Small intestine (tissue), 7 donors: ENCODE measurements around the gene EXOSC10. TPM values are rescaled to one million over a fixed set of nuclear protein-coding genes. Genes with fewer than 3 reads are reported as not detected.
"Not testable (repeated sequence)": the region's sequence is repeated elsewhere in the genome, so short reads cannot be mapped to it uniquely, and the experiment has no call there.

Experiments used
- DNase-seq, 2 donors: peaks; one replicate each; pipeline versions ENCODE4 v3.0.0 to v3.0.0-alpha.2; 2013
- FAIRE-seq: peaks from 2 replicates; lab custom pipeline; 2012; peaks lifted over from hg19 to GRCh38; lab: Jason Lieb, UNC
- H3K27ac ChIP-seq, 3 donors: one replicate each; pipeline ENCODE4 v1.5.1; 2013; ENCODE audit warnings: low read length in 2 of 3, mild to moderate bottlenecking in 2 of 3, control low read depth in 1 of 3, inconsistent platforms in 1 of 3, low read depth in 1 of 3, moderate library complexity in 1 of 3
- H3K27me3 ChIP-seq, 3 donors: one replicate each; pipeline ENCODE4 v1.6.1; 2013; ENCODE audit warnings: low read length in 3 of 3, inconsistent platforms in 1 of 3; ENCODE audit not compliant: control insufficient read depth in 3 of 3, insufficient read depth in 3 of 3
- H3K36me3 ChIP-seq, 3 donors: one replicate each; pipeline ENCODE4 v1.6.1; 2013; ENCODE audit warnings: low read length in 3 of 3, inconsistent platforms in 1 of 3, low read depth in 1 of 3, mild to moderate bottlenecking in 1 of 3, moderate library complexity in 1 of 3; ENCODE audit not compliant: control insufficient read depth in 3 of 3, insufficient read depth in 2 of 3
- H3K4me1 ChIP-seq, 3 donors: one replicate each; pipeline ENCODE4 v1.6.1; 2013; ENCODE audit warnings: low read length in 2 of 3, inconsistent platforms in 1 of 3, low read depth in 1 of 3, mild to moderate bottlenecking in 1 of 3, moderate library complexity in 1 of 3; ENCODE audit not compliant: control insufficient read depth in 3 of 3, insufficient read depth in 2 of 3
- H3K4me3 ChIP-seq, 3 donors: one replicate each; pipeline ENCODE4 v1.5.1; 2013; ENCODE audit warnings: low read length in 3 of 3, control low read depth in 1 of 3, inconsistent platforms in 1 of 3, low read depth in 1 of 3, mild to moderate bottlenecking in 1 of 3, moderate library complexity in 1 of 3
- H3K9me3 ChIP-seq, 2 donors: one replicate each; pipeline ENCODE4 v1.6.1; 2013; ENCODE audit warnings: low read depth in 1 of 2, low read length in 1 of 2; ENCODE audit not compliant: control insufficient read depth in 2 of 2, insufficient read depth in 1 of 2
- WGBS, 3 donors: extraction: QIAGEN DNeasy Blood & Tissue Kit; methylation state at CpG; one replicate each; pipeline ENCODE4 v1.1.7; 2013; 5-methylcytosine and 5-hydroxymethylcytosine counted together
- polyA plus RNA-seq, 4 donors: library from polyadenylated mRNA; stranded (reverse) in 3 of 4; unstranded in 1 of 4; fragments of 200-250 nt in 3 of 4; fragments of 120-200 nt in 1 of 4; gene quantifications; one replicate each; pipeline versions ENCODE4 v1.2.1 to v1.2.3, GENCODE V29; 2013
- donor health status: healthy with polysubstance abuse.
- donor health status: control.
- donor health status: control.
- donor health status: Bipolar disorder and iron deficiency.
- donor health status: healthy.

EXOSC10 gene
- polyA plus RNA-seq, 4 donors = 30.1 to 58.5 (median 34.8) TPM

- Histone ChIP-seq H3K27ac (no peak overlapping the region), H3K4me3 (no peak overlapping the region), H3K27me3 (no peaks in the 10 kb centered on the region), H3K36me3 (peaks cover 0 to 19% (median 9%) of the 10 kb centered on the region in 3 donors), H3K9me3 (no peaks in the 10 kb centered on the region), H3K4me1 (peaks cover 2 to 12% (median 5%) of the 10 kb centered on the region in 3 donors)
- WGBS, 3 donors = 87 to 93% (median 87%) methylated on average over 6 of the region's 6 CpGs
- DNase-seq = no peak
- FAIRE-seq = no peak
Measured at GRCh38 chr1:11101347-11101746, 1.7 kb upstream of the EXOSC10 start.

- not testable (repeated sequence) for H3K27me3 ChIP-seq, DNase-seq, H3K4me3 ChIP-seq, FAIRE-seq, H3K9me3 ChIP-seq, H3K27ac ChIP-seq
- Histone ChIP-seq H3K4me1 (peaks cover 2 to 12% (median 5%) of the 10 kb centered on the region in 3 donors), H3K36me3 (peaks cover under 1 to 21% (median 7%) of the 10 kb centered on the region in 3 donors)
- WGBS, 3 donors = 93 to 94% (median 94%) methylated on average over 17 of the region's 17 CpGs
Measured at GRCh38 chr1:11100806-11101205, 1.1 kb upstream of the EXOSC10 start.

- no peaks in the 10 kb centered on the region for H3K9me3 ChIP-seq
- WGBS, 3 donors = 33 to 47% (median 35%) methylated on average over 13 of the region's 13 CpGs
- peaks cover 3 to 19% (median 4%) of the 10 kb centered on the region in 3 donors for H3K36me3 ChIP-seq
- H3K27ac ChIP-seq = peak overlapping the region in 2 of 3 donors; percentile 73 to 80
- no peak for DNase-seq
- no peak for FAIRE-seq
- H3K27me3 ChIP-seq = no peaks in the 10 kb centered on the region
- H3K4me3 ChIP-seq = peak overlapping the region in 2 of 3 donors; percentile 89 to 97
- H3K4me1 ChIP-seq = peaks cover 2 to 12% (median 5%) of the 10 kb centered on the region in 3 donors
Measured at GRCh38 chr1:11100149-11100493, 452 bp upstream of the EXOSC10 start.

GRCh38 chr1:11098931-11099309, 749 bp downstream of the EXOSC10 start:
- Histone ChIP-seq H3K27me3 (no peaks in the 10 kb centered on the region), H3K27ac (peak overlapping the region; percentile 63 to 80 (median 73)), H3K9me3 (no peaks in the 10 kb centered on the region), H3K4me1 (peaks cover 2 to 12% (median 5%) of the 10 kb centered on the region in 3 donors), H3K4me3 (peak overlapping the region; percentile 88 to 97 (median 89)), H3K36me3 (peaks cover 3 to 30% (median 6%) of the 10 kb centered on the region in 3 donors)
- FAIRE-seq (no peak), DNase-seq (no peak)
- 12 to 15% (median 14%) methylated on average over 5 of the region's 5 CpGs for WGBS, 3 donors

- 82 to 100% (median 100%) methylated on average over 2 of the region's 3 CpGs for WGBS, 3 donors
- not testable (repeated sequence) for DNase-seq, H3K4me3 ChIP-seq, H3K27me3 ChIP-seq, H3K9me3 ChIP-seq, H3K4me1 ChIP-seq, FAIRE-seq, H3K27ac ChIP-seq
- H3K36me3 ChIP-seq = peaks cover 23 to 39% (median 28%) of the 10 kb centered on the region in 3 donors
Measured at GRCh38 chr1:11083784-11084183, 15.9 kb downstream of the EXOSC10 start.

GRCh38 chr1:11080931-11081330, 18.7 kb downstream of the EXOSC10 start:
- H3K36me3 ChIP-seq = peaks cover 21 to 57% (median 28%) of the 10 kb centered on the region in 3 donors
- no peak for FAIRE-seq
- H3K4me3 ChIP-seq = no peak overlapping the region
- 84 to 89% (median 87%) methylated on average over 12 of the region's 12 CpGs for WGBS, 3 donors
- DNase-seq = no peak
- no peaks in the 10 kb centered on the region for H3K27me3 ChIP-seq
- H3K4me1 ChIP-seq = no peaks in the 10 kb centered on the region
- H3K27ac ChIP-seq = no peak overlapping the region
- H3K9me3 ChIP-seq = no peaks in the 10 kb centered on the region

GRCh38 chr1:11078631-11079030, 21.0 kb downstream of the EXOSC10 start:
- no peak for FAIRE-seq
- H3K36me3 ChIP-seq = peaks cover 29 to 74% (median 30%) of the 10 kb centered on the region in 3 donors
- WGBS, 3 donors = 88 to 100% (median 99%) methylated on average over 2 of the region's 2 CpGs

GRCh38 chr1:11073398-11073797, 26.3 kb downstream of the EXOSC10 start:
- not testable (repeated sequence) for H3K4me3 ChIP-seq, H3K4me1 ChIP-seq, H3K27ac ChIP-seq, FAIRE-seq, H3K9me3 ChIP-seq, DNase-seq, H3K27me3 ChIP-seq
- WGBS, 3 donors = 81 to 89% (median 87%) methylated on average over 7 of the region's 7 CpGs
- H3K36me3 ChIP-seq = peaks cover 17 to 78% (median 42%) of the 10 kb centered on the region in 3 donors

More at GRCh38 chr1:11078631-11079030, 21.0 kb downstream of the EXOSC10 start:
- Histone ChIP-seq H3K27me3 (no peaks in the 10 kb centered on the region), H3K4me3 (no peak overlapping the region), H3K27ac (no peak overlapping the region), H3K4me1 (no peaks in the 10 kb centered on the region), H3K9me3 (no peaks in the 10 kb centered on the region)
- DNase-seq = no peak
